ENCODE measurements around the gene SLC1A5. TPM values are rescaled to one million over a fixed set of nuclear protein-coding genes. Genes with fewer than 3 reads are reported as not detected.

SLC1A5 gene
- total RNA-seq, 2 experiments from 2014 or later = 176 to 178 TPM

DNA sequence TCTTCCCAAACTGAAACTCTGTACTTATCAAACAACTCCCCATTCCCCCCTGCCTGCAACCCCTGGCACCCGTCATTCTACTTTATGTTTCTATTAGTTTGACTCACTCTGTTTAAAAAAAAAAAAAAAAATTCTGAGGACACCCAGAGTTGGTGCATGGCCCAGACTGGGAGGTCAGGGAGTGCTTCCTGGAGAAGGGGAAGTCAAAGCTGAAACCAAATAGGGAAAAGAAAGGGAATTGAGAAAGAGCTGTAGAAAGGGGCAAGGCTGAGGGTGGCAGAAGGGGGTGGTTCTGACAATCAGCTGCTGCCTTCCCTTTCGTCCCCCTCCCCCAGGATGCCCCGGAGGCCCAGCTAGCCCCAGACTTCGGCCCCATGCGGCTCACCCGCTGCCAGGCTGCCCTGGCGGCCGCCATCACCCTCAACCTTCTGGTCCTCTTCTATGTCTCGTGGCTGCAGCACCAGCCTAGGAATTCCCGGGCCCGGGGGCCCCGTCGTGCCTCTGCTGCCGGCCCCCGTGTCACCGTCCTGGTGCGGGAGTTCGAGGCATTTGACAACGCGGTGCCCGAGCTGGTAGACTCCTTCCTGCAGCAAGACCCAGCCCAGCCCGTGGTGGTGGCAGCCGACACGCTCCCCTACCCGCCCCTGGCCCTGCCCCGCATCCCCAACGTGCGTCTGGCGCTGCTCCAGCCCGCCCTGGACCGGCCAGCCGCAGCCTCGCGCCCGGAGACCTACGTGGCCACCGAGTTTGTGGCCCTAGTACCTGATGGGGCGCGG is 33.1 kb downstream of the SLC1A5 start:
- H3K27ac Mint-ChIP-seq = no peak overlapping the region
- peaks cover 25% of the 10 kb centered on the region for H3K4me1 Mint-ChIP-seq (ENCODE audit: low read depth)
- ATAC-seq = no peak
- DNase-seq = no peak
- no peaks in the 10 kb centered on the region for H3K9me3 Mint-ChIP-seq (ENCODE audit: insufficient read depth)
- no peaks in the 10 kb centered on the region for H3K27me3 Mint-ChIP-seq (ENCODE audit: low read depth)
- H3K36me3 Mint-ChIP-seq (ENCODE audit: low read depth) = peaks cover 7% of the 10 kb centered on the region
- CTCF ChIA-PET = interaction anchor here (2.1 to 11.0 kb wide), 4 partner anchors 12 to 85 kb away, joined by 10 to 122 read pairs (median 20); no protein-coding TSS in a partner anchor
- POLR2A ChIA-PET = no interaction called here
- no peak overlapping the region for H3K4me3 Mint-ChIP-seq

DNA sequence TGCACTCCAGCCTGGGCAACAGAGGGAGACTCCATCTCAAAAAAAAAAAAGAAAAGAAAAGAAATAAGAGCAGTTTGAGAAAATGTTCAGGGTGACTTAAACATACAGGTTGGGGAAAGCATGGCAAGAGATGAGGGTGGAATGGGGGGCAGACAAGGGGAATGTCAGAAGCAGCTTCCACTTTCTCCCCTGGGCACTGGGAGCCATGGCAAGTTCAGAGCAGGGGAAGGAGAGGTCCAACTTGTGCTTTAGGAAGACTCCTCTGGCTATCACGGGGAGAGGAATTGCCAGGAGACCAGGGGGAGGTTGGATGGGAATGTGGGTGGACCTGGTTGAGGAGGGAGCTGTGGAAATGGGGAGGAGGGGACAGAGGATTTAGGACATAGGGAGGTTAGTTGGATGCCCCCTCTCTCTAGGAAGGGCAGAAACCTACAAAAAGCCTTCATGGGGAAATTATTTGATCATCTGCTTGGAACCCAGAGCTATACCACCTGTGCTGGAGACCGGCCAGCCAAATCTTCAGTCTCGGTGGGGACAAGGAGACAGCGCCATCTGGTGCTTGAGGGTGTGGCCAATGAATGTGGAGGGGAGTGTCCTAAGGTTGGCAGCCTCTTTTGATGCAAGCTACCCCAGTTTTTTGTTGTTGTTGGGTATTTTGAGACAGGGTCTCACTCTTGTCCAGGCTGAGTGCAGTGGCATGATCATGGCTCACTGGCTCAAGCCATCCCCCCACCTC is 34.8 kb downstream of the SLC1A5 start:
- no peak overlapping the region for H3K4me3 Mint-ChIP-seq
- peaks cover 25% of the 10 kb centered on the region for H3K4me1 Mint-ChIP-seq (ENCODE audit: low read depth)
- no peaks in the 10 kb centered on the region for H3K9me3 Mint-ChIP-seq (ENCODE audit: insufficient read depth)
- POLR2A ChIA-PET = interaction anchor here (1.2 to 1.4 kb wide), 2 partner anchors 31 to 87 kb away, joined by 6 to 8 read pairs; no protein-coding TSS in a partner anchor
- no peak overlapping the region for H3K27ac Mint-ChIP-seq
- CTCF ChIA-PET = interaction anchor here (0.6 to 11.0 kb wide), 46 partner anchors 9 to 224 kb away, joined by 3 to 122 read pairs (median 4); partner anchors contain the start of genes AP2S1, ARHGAP35, DACT3 and SLC1A5
- H3K27me3 Mint-ChIP-seq (ENCODE audit: low read depth) = no peaks in the 10 kb centered on the region
- DNase-seq (peak; percentile 85), ATAC-seq (peak; percentile 84)
- H3K36me3 Mint-ChIP-seq (ENCODE audit: low read depth) = peaks cover 9% of the 10 kb centered on the region

DNA sequence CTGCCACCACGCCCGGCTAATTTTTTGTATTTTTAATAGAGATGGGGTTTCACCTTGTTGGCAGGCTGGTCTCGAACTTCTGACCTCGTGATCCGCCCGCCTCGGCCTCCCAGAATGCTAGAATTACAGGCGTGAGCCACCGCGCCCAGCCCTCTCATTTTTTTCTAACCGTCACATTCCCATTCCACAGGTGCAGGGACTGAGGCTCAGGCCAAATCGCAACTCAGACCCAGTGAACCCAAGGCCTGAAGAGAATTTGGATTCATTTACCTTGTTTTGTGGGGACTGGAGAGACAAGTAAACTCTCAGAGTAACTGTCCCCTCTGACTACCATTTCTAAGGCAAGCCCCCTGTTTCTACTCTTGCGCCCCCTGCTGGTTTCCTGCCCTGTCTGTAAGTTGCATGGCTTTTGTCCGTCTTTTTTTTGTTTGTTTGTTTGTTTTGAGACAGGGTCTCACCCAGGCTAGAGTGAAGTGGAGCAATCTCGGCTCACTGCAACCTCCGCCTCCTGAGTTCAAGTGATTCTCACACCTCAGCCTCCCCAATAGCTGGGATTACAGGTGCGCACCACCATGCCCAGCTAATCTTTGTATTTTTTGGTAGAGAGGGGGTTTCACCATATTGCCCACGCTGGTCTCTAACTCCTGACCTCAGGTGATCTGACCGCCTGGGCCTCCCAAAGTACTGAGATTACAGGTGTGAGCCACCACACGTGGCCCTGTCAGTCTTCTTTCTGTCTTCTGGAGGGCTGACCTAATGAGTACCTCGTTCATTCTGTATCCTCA is 39.9 kb downstream of the SLC1A5 start:
- H3K4me3 Mint-ChIP-seq = peak overlapping the region; percentile 45
- peaks cover 18% of the 10 kb centered on the region for H3K36me3 Mint-ChIP-seq (ENCODE audit: low read depth)
- peak overlapping the region; percentile 39 for H3K27ac Mint-ChIP-seq
- ATAC-seq (no peak), DNase-seq (peak; percentile 86)
- H3K9me3 Mint-ChIP-seq (ENCODE audit: insufficient read depth) = no peaks in the 10 kb centered on the region
- POLR2A ChIA-PET = no interaction called here
- peaks cover 37% of the 10 kb centered on the region for H3K4me1 Mint-ChIP-seq (ENCODE audit: low read depth)
- CTCF ChIA-PET = interaction anchor here (0.9 to 4.9 kb wide), 15 partner anchors 10 to 219 kb away, joined by 3 to 18 read pairs (median 4); no protein-coding TSS in a partner anchor
- no peaks in the 10 kb centered on the region for H3K27me3 Mint-ChIP-seq (ENCODE audit: low read depth)

DNA sequence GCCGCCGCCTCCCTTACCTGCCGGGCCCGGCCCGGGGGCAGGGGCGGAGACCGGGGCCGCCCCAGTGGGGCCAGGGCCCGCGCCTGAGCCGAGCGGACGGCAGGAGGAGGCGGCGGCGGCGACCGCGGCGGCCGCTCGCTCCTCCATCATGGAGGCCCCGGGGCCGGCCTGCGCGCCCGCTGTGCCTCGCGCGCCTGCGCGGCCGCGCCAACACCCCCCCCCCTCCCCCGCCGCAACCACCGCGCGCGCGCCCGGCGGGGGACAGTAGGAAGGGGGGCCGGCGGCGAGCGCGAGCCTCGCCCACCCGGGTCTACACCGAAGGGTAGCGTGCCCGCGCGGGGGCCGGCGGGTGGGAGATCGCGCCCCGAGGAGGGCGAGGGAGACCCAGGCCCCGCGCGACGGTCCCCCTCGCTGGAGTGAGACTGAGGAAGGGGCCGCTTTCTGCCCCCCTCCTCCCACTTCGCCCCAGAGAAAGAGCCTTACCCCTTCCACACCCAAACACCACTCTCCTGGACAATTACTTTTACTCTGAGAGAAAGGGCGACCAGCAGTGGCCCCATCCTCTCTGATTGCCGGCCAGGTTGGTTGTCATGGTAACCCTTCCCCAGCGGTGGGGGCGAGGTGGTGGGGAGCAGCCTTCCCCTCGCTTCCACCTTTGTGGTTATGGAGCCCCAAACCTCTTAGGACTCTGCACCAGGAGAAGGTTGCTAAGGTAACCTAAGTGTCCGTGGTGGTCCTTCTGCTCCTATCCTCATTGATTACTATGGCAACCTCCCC is 41.9 kb downstream of the SLC1A5 start, which contains the start of gene STRN4:
Gene STRN4, minus strand, starts transcription at position 170 of the 777 bp plus-strand sequence. Its CDS starts 20 bp downstream, at position 150.
- ATAC-seq (peak; percentile 56), DNase-seq (peak; percentile 65)
- peak within 1 kb of the TSS; percentile 94 for H3K4me3 Mint-ChIP-seq
- ChIA-PET CTCF (interaction anchor here (0.6 kb wide), 1 partner anchor 31 kb away, joined by 3 read pairs; no protein-coding TSS in a partner anchor), POLR2A (no interaction called here)
- peak within 1 kb of the TSS; percentile 86 for H3K27ac Mint-ChIP-seq
- peaks cover 28% of the 10 kb centered on the region for H3K36me3 Mint-ChIP-seq (ENCODE audit: low read depth)
- H3K9me3 Mint-ChIP-seq (ENCODE audit: insufficient read depth) = no peaks in the 10 kb centered on the region
- H3K27me3 Mint-ChIP-seq (ENCODE audit: low read depth) = no peaks in the 10 kb centered on the region
- peaks cover 52% of the 10 kb centered on the region for H3K4me1 Mint-ChIP-seq (ENCODE audit: low read depth)

DNA sequence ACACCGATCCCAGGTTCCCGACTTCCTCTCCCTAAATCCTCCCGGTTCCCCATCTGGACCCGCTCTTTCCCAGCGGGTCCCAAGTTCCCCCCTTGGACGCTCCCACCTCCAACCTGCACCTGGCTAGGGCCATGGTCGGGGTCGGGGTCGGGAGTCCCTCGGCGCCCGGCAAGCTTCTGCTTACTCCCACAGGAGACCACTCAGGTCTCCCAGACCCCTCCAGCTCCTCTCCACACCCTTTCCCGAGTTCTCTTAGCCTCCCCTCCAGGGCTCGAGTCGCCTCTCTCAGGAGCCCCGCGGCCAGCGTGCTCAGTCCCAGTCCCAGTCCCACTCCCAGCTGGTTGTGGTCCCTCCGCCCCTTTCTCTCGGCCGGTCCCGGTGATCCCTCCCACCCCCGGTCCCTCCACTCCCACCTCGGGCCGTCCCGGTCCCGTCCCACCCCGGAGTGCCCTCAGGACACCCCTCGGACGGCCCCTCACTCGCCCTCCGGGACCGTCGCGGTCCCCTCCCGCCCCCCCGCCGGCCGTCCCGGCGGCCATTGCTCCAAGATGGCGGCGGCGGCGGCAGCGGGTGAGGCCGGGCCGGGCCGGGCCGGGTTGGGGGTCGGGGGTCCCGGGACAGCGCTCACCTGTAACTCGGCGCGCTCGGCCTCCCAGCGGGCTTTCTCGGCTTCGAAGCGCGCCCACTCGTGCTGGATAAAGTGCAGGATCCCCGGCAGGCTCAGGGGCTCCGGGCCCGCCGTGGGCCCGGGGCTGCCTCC is 42.7 kb downstream of the SLC1A5 start, which contains the start of gene FKRP:
Gene FKRP, plus strand, starts transcription at position 537 of the 760 bp plus-strand sequence. CDS start 9,394 bp downstream, outside the sequence.
- POLR2A ChIA-PET = interaction anchor here (0.8 to 1.5 kb wide), 3 partner anchors 15 to 145 kb away, joined by 3 to 10 read pairs (median 4); no protein-coding TSS in a partner anchor

DNA sequence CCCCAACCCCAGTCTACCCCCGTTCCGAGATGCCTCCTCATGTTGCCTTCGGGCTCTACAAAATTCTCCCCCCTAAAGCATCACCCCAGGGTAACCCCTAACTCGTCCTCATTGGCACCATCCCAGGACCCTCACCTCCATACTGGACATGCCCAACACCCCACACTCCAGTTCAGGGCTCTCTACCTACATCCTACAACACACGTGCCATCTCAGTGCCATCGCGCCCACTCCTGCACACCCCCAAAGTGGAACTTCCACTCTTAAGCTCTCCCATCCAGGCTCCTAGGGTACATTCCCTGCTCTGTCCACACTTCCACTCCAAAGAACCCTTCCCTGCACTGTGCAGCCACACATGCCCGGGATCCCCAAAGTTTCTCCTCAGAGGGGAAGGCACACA is 43.4 kb downstream of the SLC1A5 start:
- POLR2A ChIA-PET = interaction anchor here (0.8 to 1.5 kb wide), 3 partner anchors 14 to 145 kb away, joined by 3 to 10 read pairs (median 4); no protein-coding TSS in a partner anchor

More for the DNA sequence above, 42.7 kb downstream of the SLC1A5 start, which contains the start of gene FKRP:
- DNase-seq (peak; percentile 37), ATAC-seq (peak; percentile 29)
- Mint-ChIP-seq H3K27me3 (ENCODE audit: low read depth) (no peaks in the 10 kb centered on the region), H3K4me1 (ENCODE audit: low read depth) (peaks cover 53% of the 10 kb centered on the region), H3K9me3 (ENCODE audit: insufficient read depth) (no peaks in the 10 kb centered on the region), H3K27ac (peak within 1 kb of the TSS; percentile 86), H3K36me3 (ENCODE audit: low read depth) (peaks cover 31% of the 10 kb centered on the region), H3K4me3 (peak within 1 kb of the TSS; percentile 94)
- CTCF ChIA-PET = interaction anchor here (1.0 to 5.0 kb wide), 2 partner anchors 12 to 16 kb away, joined by 3 to 28 read pairs; no protein-coding TSS in a partner anchor

DNA sequence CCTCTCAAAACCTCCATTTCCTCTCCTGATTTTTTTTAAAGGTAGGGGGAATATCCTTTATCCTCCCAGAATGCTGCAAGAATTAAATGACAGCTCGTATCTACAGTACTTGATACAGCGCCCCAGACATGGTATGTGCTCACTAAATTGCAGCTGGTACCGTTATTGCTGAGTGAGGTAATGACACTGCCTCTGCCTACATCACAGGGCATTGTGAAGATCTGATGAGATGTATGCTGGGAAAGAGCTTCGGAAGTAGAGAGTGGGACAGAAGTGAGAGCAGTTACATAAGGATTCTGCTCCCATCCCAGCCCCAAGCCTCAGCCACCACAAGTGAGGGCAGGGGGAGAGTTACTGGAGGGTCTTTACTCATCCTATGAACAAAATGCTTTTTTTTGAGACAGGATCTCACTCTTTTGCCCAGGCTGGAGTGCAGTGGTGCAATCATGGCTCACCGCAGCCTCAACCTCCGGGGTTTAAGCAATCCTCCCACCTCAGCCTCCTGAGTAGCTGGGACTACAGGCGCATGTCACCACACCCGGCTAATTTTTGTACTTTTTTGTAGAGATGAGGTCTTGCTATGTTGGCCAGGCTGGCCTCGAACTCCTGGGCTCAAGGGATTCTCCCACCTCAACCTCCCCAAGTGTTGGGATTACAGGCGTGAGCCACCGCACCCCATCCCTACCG is 44.2 kb downstream of the SLC1A5 start:
- no peak overlapping the region for H3K27ac Mint-ChIP-seq
- POLR2A ChIA-PET = interaction anchor here (0.6 to 1.5 kb wide), 3 partner anchors 44 to 144 kb away, joined by 3 to 4 read pairs (median 4); partner anchors contain the start of gene SLC1A5

More for the DNA sequence above, 43.4 kb downstream of the SLC1A5 start:
- ATAC-seq (no peak), DNase-seq (no peak)
- H3K9me3 Mint-ChIP-seq (ENCODE audit: insufficient read depth) = no peaks in the 10 kb centered on the region
- peak overlapping the region; percentile 86 for H3K27ac Mint-ChIP-seq
- H3K4me3 Mint-ChIP-seq = peak overlapping the region; percentile 94
- CTCF ChIA-PET = interaction anchor here (0.5 to 5.0 kb wide), 4 partner anchors 13 to 268 kb away, joined by 3 to 28 read pairs (median 3); no protein-coding TSS in a partner anchor
- no peaks in the 10 kb centered on the region for H3K27me3 Mint-ChIP-seq (ENCODE audit: low read depth)
- H3K4me1 Mint-ChIP-seq (ENCODE audit: low read depth) = peaks cover 53% of the 10 kb centered on the region
- H3K36me3 Mint-ChIP-seq (ENCODE audit: low read depth) = peaks cover 37% of the 10 kb centered on the region

DNA sequence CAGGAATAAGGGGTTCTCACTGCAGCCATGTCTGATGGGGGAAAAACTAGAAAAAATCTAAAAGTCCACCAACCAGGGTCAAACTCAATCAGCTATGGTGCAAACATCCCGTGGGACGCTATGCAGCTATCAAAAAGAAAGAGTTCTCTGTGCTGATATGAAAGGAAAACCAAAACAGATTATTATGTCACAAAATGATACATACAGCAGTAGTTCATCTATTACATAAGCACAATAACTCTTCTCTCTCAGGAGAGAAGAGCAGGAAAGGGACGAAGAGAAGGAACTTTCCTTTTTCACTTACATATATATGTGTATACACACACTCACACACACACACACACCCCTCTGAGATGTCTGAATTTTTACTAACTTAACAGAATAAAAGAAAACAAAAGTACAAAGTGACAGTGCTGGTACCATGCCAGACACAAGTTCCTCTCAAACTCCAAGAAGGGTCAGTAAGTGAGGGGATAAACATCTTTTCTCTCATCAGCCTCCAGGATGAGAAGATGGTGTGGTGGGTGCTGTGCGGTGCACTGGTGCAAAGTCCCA is 45.4 kb downstream of the SLC1A5 start:
- POLR2A ChIA-PET = interaction anchor here (1.5 kb wide), 1 partner anchor 14 kb away, joined by 3 read pairs; no protein-coding TSS in a partner anchor
- Mint-ChIP-seq H3K36me3 (ENCODE audit: low read depth) (peaks cover 42% of the 10 kb centered on the region), H3K27ac (no peak overlapping the region)

More for the DNA sequence above, 44.2 kb downstream of the SLC1A5 start:
- H3K27me3 Mint-ChIP-seq (ENCODE audit: low read depth) = no peaks in the 10 kb centered on the region
- no peak for ATAC-seq
- H3K9me3 Mint-ChIP-seq (ENCODE audit: insufficient read depth) = no peaks in the 10 kb centered on the region
- DNase-seq = no peak
- CTCF ChIA-PET = interaction anchor here (0.5 to 5.0 kb wide), 6 partner anchors 10 to 269 kb away, joined by 3 to 28 read pairs (median 3); no protein-coding TSS in a partner anchor
- H3K4me3 Mint-ChIP-seq = peak overlapping the region; percentile 94
- peaks cover 41% of the 10 kb centered on the region for H3K36me3 Mint-ChIP-seq (ENCODE audit: low read depth)
- peaks cover 53% of the 10 kb centered on the region for H3K4me1 Mint-ChIP-seq (ENCODE audit: low read depth)

DNA sequence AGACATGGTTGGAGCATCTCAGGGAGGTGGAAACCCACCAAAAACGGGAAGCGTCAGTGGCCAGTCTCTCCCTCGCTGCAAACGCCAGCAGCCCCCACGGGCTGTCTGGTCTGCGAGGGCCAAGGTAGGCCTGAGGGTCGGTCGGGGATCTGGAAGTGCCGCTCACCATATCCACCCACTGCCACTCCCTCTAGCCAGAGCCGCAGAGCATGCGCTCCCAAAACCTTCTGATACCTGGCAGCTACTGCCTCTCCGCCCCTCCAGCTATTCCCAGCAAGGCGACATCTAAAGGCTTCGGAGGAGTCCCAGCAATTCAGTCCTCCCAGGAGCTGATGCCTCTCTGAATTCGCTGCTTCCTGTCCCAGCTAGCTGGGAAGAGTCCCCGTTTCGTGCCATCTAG is 46.9 kb downstream of the SLC1A5 start:
- POLR2A ChIA-PET = interaction anchor here (0.7 kb wide), 1 partner anchor 246 kb away, joined by 3 read pairs; no protein-coding TSS in a partner anchor
- H3K27ac Mint-ChIP-seq = no peak overlapping the region

More for the DNA sequence above, 45.4 kb downstream of the SLC1A5 start:
- H3K4me1 Mint-ChIP-seq (ENCODE audit: low read depth) = peaks cover 48% of the 10 kb centered on the region
- CTCF ChIA-PET = interaction anchor here (1.8 to 5.0 kb wide), 3 partner anchors 13 to 97 kb away, joined by 5 to 28 read pairs (median 12); no protein-coding TSS in a partner anchor
- H3K9me3 Mint-ChIP-seq (ENCODE audit: insufficient read depth) = no peaks in the 10 kb centered on the region
- DNase-seq (no peak), ATAC-seq (no peak)
- no peaks in the 10 kb centered on the region for H3K27me3 Mint-ChIP-seq (ENCODE audit: low read depth)
- H3K4me3 Mint-ChIP-seq = no peak overlapping the region

More for the DNA sequence above, 46.9 kb downstream of the SLC1A5 start:
- CTCF ChIA-PET = interaction anchor here (1.1 to 5.0 kb wide), 8 partner anchors 11 to 99 kb away, joined by 3 to 28 read pairs (median 4); partner anchors contain the start of gene DACT3
- Mint-ChIP-seq H3K9me3 (ENCODE audit: insufficient read depth) (no peaks in the 10 kb centered on the region), H3K27me3 (ENCODE audit: low read depth) (no peaks in the 10 kb centered on the region), H3K4me1 (ENCODE audit: low read depth) (peaks cover 37% of the 10 kb centered on the region), H3K36me3 (ENCODE audit: low read depth) (peaks cover 53% of the 10 kb centered on the region), H3K4me3 (no peak overlapping the region)
- no peak for ATAC-seq
- no peak for DNase-seq
